ENCODE measurements around the gene GPR161. TPM values are rescaled to one million over a fixed set of nuclear protein-coding genes. Genes with fewer than 3 reads are reported as not detected.
"Not testable (repeated sequence)": the region's sequence is repeated elsewhere in the genome, so short reads cannot be mapped to it uniquely, and the experiment has no call there.

Gene GPR161
- total RNA-seq, result 11.5 TPM

GRCh38 chr1:168136709-168137514 lies at the start of gene GPR161:
GPR161 (minus strand) TSS chr1:168136930; CDS start chr1:168104850, 32,080 bp downstream.
- peak; percentile 54 for DNase-seq

DNA sequence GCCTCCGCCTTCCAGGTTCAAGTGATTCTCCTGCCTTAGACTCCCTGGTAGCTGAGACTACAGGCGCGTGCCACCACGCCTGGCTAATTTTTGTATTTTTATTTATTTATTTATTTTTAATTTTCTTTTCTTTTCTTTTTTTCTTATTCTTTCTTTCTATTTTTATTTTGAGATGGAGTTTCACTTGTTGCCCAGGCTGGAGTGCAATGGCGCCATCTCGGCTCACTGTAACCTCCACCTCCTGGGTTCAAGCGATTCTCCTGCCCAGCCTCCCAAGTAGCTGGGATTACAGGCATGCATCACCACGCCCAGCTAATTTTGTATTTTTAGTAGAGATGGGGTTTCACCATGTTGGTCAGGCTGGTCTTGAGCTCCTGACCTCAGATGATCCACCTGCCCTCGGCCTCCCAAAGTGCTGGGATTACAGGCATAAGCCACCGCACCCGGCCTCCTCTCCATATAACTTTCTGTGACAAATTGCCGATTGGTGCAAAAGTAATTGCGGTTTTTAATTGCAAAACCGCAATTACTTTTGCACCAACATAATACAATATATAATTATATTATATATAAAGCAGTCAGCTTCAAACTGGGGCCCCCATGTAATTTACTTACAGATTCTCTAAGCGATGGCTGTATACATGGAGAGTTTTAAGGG lies 44.5 kb upstream of the GPR161 start:
- not testable (repeated sequence) for DNase-seq

GRCh38 chr1:168180148-168180524 lies 43.4 kb upstream of the GPR161 start:
- DNase-seq, result no peak

GRCh38 chr1:168179438-168180147 lies 42.9 kb upstream of the GPR161 start:
- DNase-seq, result no peak

DNA sequence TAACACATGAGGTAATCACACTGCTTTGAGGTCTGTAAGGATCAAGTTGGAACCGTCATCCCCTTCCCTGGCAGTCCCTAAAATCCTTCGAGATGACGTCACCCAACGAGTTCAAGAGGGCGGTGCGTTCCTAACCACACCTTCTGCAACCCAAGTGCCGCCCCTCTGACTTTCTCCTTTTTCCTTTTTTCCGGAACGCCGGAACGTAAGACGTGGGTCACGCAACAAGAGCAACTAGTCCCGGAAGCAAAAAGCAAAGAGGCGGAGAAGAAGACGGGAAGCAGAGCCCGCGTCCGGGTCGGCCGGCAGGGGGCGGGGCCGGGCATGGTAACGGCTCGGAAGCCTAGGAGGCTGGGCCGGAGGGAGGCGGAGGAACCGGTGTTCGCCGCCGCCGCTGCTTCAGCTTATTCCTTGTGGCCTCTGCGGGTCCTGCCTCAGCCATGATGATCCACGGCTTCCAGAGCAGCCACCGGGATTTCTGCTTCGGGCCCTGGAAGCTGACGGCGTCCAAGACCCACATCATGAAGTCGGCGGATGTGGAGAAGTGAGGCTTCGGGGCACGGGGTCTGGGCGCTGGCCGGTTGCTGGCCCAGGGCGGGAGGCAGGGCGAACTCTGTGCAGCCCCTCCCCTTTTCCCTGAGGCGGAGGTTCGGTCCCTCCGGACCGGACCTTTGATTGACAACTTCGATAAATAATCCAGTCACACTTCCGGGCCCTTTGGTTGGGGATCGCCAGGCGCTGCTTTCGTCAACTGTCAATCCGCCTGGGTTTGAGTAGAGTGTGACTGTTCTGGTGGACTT lies 42.1 kb upstream of the GPR161 start, which contains the start of gene TIPRL:
Gene TIPRL, plus strand, starts transcription at position 325 of the 800 bp plus-strand sequence. Its CDS starts 116 bp downstream, at position 441.
- peak; percentile 98 for DNase-seq

DNA sequence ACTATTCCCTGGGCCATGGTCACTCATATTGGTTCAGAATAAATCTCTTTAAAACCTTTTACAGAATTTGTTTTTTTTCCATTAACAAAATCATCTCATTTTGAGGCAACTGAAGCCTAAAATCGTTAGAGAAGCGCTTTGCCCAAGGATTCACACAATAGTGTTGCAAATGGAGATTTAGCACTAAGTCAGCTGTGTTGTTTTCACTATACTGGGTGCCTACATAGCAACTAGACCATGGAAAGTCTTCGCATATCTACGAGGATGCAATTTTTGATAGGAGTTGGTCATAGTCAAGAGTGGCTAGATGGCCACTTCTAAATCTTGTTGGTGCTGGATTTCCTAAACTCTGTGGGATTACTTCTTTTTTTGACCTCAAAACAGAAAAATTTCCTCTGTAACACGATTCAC lies 41.5 kb upstream of the GPR161 start:
- no peak for DNase-seq

GRCh38 chr1:168172250-168172915 lies 35.7 kb upstream of the GPR161 start:
- no peak for DNase-seq

GRCh38 chr1:168170564-168171508 lies 34.1 kb upstream of the GPR161 start:
- no peak for DNase-seq

- peak; percentile 0 for DNase-seq
These were observed 31.1 kb upstream of the GPR161 start for GRCh38 chr1:168167806-168168205.

DNA sequence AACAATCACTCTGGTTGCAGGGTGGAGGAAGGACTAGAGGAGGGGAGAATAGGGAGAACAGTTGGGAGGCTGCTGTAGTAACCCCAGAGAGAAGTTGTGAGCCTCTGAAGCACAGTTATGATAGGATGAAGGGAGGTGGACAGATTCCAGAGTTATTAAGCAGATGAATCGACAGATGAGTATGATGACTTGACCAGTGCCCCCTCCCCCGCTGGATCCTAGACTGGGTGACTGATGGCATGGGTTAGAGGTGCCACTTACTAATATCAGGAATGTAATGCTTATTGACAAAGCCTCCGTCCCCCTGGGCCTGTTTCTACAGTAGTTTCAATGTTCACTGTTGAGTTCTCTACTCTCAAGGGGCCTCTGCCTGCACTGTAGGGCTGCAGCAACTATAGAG lies 28.0 kb upstream of the GPR161 start:
- no peak for DNase-seq

DNA sequence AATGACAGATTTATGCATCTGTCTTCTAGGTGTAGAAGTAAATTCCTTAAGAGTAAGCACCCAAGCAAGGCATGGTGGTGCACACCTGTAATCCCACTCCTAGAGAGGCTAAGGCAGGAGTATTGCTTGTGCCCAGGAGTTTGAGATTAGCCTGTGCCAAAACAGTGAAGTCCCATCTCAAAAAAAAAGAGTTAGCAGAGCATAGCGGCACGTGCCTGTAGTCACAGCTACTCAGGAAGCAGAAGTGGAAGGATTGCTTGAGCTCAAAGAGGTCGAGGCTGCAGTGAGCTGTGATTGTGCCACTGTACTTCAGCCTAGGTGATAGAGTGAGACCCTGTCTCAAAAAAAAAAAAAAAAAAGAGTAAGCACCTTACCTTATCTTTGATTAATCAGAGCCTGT lies 26.9 kb upstream of the GPR161 start:
- DNase-seq, result no peak

DNA sequence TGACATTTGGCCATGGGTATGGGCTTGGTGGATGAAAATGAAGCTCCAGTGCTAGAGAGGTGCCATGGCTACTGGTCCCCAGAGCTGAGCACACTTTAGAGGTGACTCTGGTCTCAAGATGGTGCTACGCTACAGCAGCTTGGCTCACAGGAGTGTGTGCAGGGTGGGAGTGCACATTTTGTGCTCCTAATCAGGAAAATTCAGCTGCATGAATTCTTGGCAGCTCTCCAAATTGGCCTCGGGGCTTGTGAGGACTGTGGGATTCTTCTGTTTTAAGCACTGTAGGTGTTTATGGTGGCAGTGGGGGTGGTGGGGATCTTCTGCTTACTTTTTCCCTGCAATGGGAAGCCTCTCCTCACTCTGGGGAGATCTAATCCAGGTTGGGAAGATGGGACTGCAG lies 24.7 kb upstream of the GPR161 start:
- DNase-seq, result no peak

DNA sequence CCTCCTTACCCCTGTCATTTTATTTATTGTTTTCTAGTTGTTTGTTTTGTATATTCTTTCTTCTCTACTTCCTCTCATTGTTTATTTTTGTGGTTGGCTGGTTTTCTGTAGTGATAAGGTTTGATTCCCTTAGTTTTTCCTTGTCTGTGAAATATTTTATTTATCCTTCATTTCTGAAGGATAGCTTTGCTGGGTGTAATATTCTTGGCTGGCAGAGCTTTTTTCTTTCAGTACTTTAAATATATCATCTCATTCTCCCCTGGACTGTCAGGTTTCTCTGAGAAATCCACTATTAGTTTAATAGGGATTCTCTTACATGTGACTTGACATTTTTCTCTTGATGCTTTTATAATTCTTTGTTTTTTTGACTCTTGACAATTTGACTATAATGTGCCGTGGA lies 23.2 kb upstream of the GPR161 start:
- no peak for DNase-seq

DNA sequence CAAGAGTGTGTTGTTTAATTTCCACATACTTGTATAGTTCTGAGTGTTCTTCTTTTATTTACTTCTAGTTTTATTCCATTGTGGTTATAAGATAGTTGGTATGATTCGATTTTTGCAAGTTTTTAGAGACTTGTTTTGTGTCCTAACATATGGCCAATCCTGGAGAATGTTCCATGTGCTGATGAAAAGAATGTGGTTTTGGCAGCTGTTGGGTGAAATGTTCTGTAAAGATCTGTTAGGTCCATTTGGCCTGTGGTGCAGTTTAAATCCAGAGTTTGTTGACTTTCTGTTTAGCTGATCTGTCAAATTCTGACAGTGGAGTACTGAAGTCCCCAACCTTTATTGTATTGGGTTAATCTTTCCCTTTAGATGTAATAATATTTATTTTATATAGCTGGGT lies 22.5 kb upstream of the GPR161 start:
- no peak for DNase-seq

DNA sequence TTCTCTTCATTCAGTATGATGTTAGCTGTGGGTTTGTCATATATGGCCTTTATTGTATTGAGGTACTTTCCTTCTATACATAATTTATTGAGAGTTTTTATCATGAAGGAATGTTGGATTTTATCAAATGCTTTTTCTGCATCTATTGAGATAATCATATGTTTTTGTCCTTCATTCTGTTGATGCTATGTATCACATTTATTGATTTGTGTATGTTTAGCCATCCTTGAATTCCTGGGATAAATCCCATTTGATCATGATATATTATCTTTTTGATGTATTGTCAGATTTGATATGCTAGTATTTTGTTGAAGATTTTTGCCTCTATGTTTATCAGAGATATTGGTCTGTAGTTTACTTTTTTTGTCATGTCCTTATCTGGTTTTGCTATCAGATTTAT lies 20.9 kb upstream of the GPR161 start:
- DNase-seq, result no peak

DNA sequence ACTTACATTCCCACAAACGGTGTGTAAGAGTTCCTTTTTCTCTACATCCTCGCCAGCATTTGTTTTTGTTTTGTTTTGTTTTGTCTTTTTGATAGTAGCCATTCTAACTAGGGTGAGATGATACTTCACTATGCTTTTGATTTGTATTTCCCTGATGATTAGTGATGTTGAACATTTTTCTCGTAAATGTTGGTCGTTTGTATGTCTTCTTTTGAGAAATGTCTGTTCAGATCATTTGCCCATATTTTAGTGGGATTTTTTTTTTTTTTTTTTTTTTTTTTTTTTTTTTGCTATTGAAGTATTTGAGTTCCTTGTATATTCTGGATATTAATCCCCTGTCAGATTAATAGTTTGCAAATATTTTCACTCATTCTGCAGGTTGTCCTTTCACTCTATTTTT lies 19.2 kb upstream of the GPR161 start:
- no peak for DNase-seq

- not testable (repeated sequence) for DNase-seq
These were observed 18.0 kb upstream of the GPR161 start for GRCh38 chr1:168154707-168155106.

GRCh38 chr1:168151935-168152334 lies 15.2 kb upstream of the GPR161 start:
- DNase-seq, result no peak

- no peak for DNase-seq
These were observed 13.6 kb upstream of the GPR161 start for GRCh38 chr1:168150283-168150682.

- DNase-seq, result peak; percentile 9
These were observed 12.2 kb upstream of the GPR161 start for GRCh38 chr1:168148916-168149315.

Data from skin of body (tissue), 2 donors.